ENCODE data around the gene EXTL1. TPM values are rescaled to one million over a fixed set of nuclear protein-coding genes. Genes with fewer than 3 reads are reported as not detected.

The EXTL1 gene
- total RNA-seq, 1 donor from 2014 or later: 0.95 TPM

- H3F3A ChIP-seq (ENCODE audit: low read depth): no peaks in the 10 kb centered on the region
- Mint-ChIP-seq H3K27me3 (ENCODE audit: insufficient read depth, low read depth) (peaks cover 5% of the 10 kb centered on the region), H3K4me1 (peaks cover 57% of the 10 kb centered on the region), H3K27ac (no peak overlapping the region), H3K4me3 (peak overlapping the region; percentile 66), H3K9me3 (no peaks in the 10 kb centered on the region), H3K36me3 (no peaks in the 10 kb centered on the region)
- no peaks in the 10 kb centered on the region for H3K27me3 ChIP-seq
- H3K9me3 ChIP-seq (ENCODE audit: low read depth): no peaks in the 10 kb centered on the region
- no peak overlapping the region for H3K27ac ChIP-seq
- peak overlapping the region; percentile 70 for H3K4me2 ChIP-seq
- H3K36me3 ChIP-seq: no peaks in the 10 kb centered on the region
- TF ChIP-seq EZH2phosphoT487 (IDR thresholded peaks at IDR 0.05) (no peak), EZH2 (IDR thresholded peaks at IDR 0.05) (no peak), CTCF (IDR thresholded peaks at IDR 0.05) (no peak)
- DNase-seq (ENCODE audit: low spot score): no peak
- H3K4me3 ChIP-seq: no peak overlapping the region
- H3K9ac ChIP-seq: no peak overlapping the region
- H3K4me1 ChIP-seq: peaks cover 10% of the 10 kb centered on the region
- H2AFZ ChIP-seq (replicated peaks): no peak overlapping the region
- H4K20me1 ChIP-seq (ENCODE audit: low read depth): no peaks in the 10 kb centered on the region
- H3K79me2 ChIP-seq (ENCODE audit: low read depth): no peaks in the 10 kb centered on the region
Measured at GRCh38 chr1:26022404-26022779, 817 bp downstream of the EXTL1 start.

GRCh38 chr1:26023009-26023408 lies 1.4 kb downstream of the EXTL1 start:
- no peaks in the 10 kb centered on the region for H3K27me3 ChIP-seq
- H3K36me3 ChIP-seq: no peaks in the 10 kb centered on the region
- H3K4me2 ChIP-seq: no peak overlapping the region
- H3K27ac ChIP-seq: no peak overlapping the region
- no peak for DNase-seq (ENCODE audit: low spot score)
- peaks cover 7% of the 10 kb centered on the region for H3K27me3 Mint-ChIP-seq (ENCODE audit: insufficient read depth, low read depth)
- H3K27ac Mint-ChIP-seq: no peak overlapping the region
- peak overlapping the region; percentile 66 for H3K4me3 Mint-ChIP-seq
- TF ChIP-seq CTCF (IDR thresholded peaks at IDR 0.05) (no peak), EZH2 (IDR thresholded peaks at IDR 0.05) (no peak), EZH2phosphoT487 (IDR thresholded peaks at IDR 0.05) (no peak)
- no peak overlapping the region for H3K4me3 ChIP-seq
- H3K9me3 ChIP-seq (ENCODE audit: low read depth): no peaks in the 10 kb centered on the region
- H4K20me1 ChIP-seq (ENCODE audit: low read depth): no peaks in the 10 kb centered on the region
- no peaks in the 10 kb centered on the region for H3F3A ChIP-seq (ENCODE audit: low read depth)
- H3K9me3 Mint-ChIP-seq: no peaks in the 10 kb centered on the region
- no peaks in the 10 kb centered on the region for H3K79me2 ChIP-seq (ENCODE audit: low read depth)
- H3K9ac ChIP-seq: no peak overlapping the region
- H2AFZ ChIP-seq (replicated peaks): no peak overlapping the region
- H3K36me3 Mint-ChIP-seq: no peaks in the 10 kb centered on the region
- peaks cover 10% of the 10 kb centered on the region for H3K4me1 ChIP-seq
- H3K4me1 Mint-ChIP-seq: peaks cover 57% of the 10 kb centered on the region

GRCh38 chr1:26023826-26024225 lies 2.3 kb downstream of the EXTL1 start:
- Histone ChIP-seq H3F3A (ENCODE audit: low read depth) (no peaks in the 10 kb centered on the region), H3K4me3 (no peak overlapping the region), H3K79me2 (ENCODE audit: low read depth) (no peaks in the 10 kb centered on the region), H3K4me2 (no peak overlapping the region), H2AFZ (replicated peaks) (no peak overlapping the region), H3K9me3 (ENCODE audit: low read depth) (no peaks in the 10 kb centered on the region), H3K27me3 (no peaks in the 10 kb centered on the region), H3K27ac (no peak overlapping the region), H3K4me1 (peaks cover 10% of the 10 kb centered on the region), H4K20me1 (ENCODE audit: low read depth) (no peaks in the 10 kb centered on the region), H3K36me3 (no peaks in the 10 kb centered on the region), H3K9ac (no peak overlapping the region)
- TF ChIP-seq EZH2phosphoT487 (IDR thresholded peaks at IDR 0.05): no peak
- TF ChIP-seq CTCF (IDR thresholded peaks at IDR 0.05): no peak
- TF ChIP-seq EZH2 (IDR thresholded peaks at IDR 0.05): no peak
- Mint-ChIP-seq H3K4me1 (peaks cover 51% of the 10 kb centered on the region), H3K9me3 (no peaks in the 10 kb centered on the region), H3K27ac (no peak overlapping the region), H3K27me3 (ENCODE audit: insufficient read depth, low read depth) (peaks cover 6% of the 10 kb centered on the region), H3K4me3 (peak overlapping the region; percentile 66), H3K36me3 (no peaks in the 10 kb centered on the region)
- no peak for DNase-seq (ENCODE audit: low spot score)
